ENCODE measurements around the gene TEX14.
"Not testable (repeated sequence)": the region's sequence is repeated elsewhere in the genome, so short reads cannot be mapped to it uniquely, and the experiment has no call there.

Gene TEX14

GRCh38 chr17:58593123-58593522, 98.7 kb downstream of the TEX14 start:
- no peak for DNase-seq

GRCh38 chr17:58591455-58591854, 100.4 kb downstream of the TEX14 start:
- no peak for DNase-seq

- no peak for DNase-seq
Observed at GRCh38 chr17:58590377-58590776, 101.5 kb downstream of the TEX14 start.

- DNase-seq, result no peak
Observed at GRCh38 chr17:58587713-58588117, 104.1 kb downstream of the TEX14 start.

- no peak for DNase-seq
Observed at GRCh38 chr17:58586009-58586644, 105.7 kb downstream of the TEX14 start.

- no peak for DNase-seq
Observed at GRCh38 chr17:58585554-58585953, 106.3 kb downstream of the TEX14 start.

GRCh38 chr17:58583486-58583885, 108.4 kb downstream of the TEX14 start:
- DNase-seq, result no peak

- DNase-seq, result not testable (repeated sequence)
Observed at GRCh38 chr17:58582718-58583117, 109.1 kb downstream of the TEX14 start.

- no peak for DNase-seq
Observed at GRCh38 chr17:58580671-58581070, 111.2 kb downstream of the TEX14 start.

- DNase-seq, result no peak
Observed at GRCh38 chr17:58577696-58578095, 114.1 kb downstream of the TEX14 start.

GRCh38 chr17:58576679-58577367, 115.0 kb downstream of the TEX14 start:
- no peak for DNase-seq

GRCh38 chr17:58575511-58575910, 116.3 kb downstream of the TEX14 start:
- no peak for DNase-seq

- no peak for DNase-seq
Observed at GRCh38 chr17:58574025-58574424, 117.8 kb downstream of the TEX14 start.

- DNase-seq, result no peak
Observed at GRCh38 chr17:58572846-58573245, 119.0 kb downstream of the TEX14 start.

- DNase-seq, result no peak
Observed at GRCh38 chr17:58570758-58571157, 121.1 kb downstream of the TEX14 start.

GRCh38 chr17:58569196-58569595, 122.6 kb downstream of the TEX14 start:
- DNase-seq, result no peak

GRCh38 chr17:58568044-58568799, 123.6 kb downstream of the TEX14 start:
- no peak for DNase-seq

- DNase-seq, result no peak
Observed at GRCh38 chr17:58565389-58566311, 126.2 kb downstream of the TEX14 start.

GRCh38 chr17:58564971-58565370, 126.9 kb downstream of the TEX14 start:
- DNase-seq, result peak in 1 of 2 experiments; percentile 42

GRCh38 chr17:58564243-58564642, 127.6 kb downstream of the TEX14 start:
- no peak for DNase-seq

- no peak for DNase-seq
Observed at GRCh38 chr17:58560511-58560910, 131.3 kb downstream of the TEX14 start.

GRCh38 chr17:58557981-58558380, 133.9 kb downstream of the TEX14 start:
- no peak for DNase-seq

GRCh38 chr17:58556833-58557250, 135.0 kb downstream of the TEX14 start:
- DNase-seq, result no peak

Measured in cerebellar nuclear complex (tissue), 1 donor.